ENCODE measurements around the gene KCND2. TPM values are rescaled to one million over a fixed set of nuclear protein-coding genes. Genes with fewer than 3 reads are reported as not detected.

Gene KCND2
- total RNA-seq, 1 experiment from 2014 or later, result 0.19 TPM

GRCh38 chr7:120311028-120311788, 38.2 kb downstream of the KCND2 start:
- no peak for DNase-seq (ENCODE audit: low spot score)

- no peak for DNase-seq (ENCODE audit: low spot score)
Observed at GRCh38 chr7:120320218-120320961, 47.4 kb downstream of the KCND2 start.

GRCh38 chr7:120327054-120327453, 54.1 kb downstream of the KCND2 start:
- no peak for DNase-seq (ENCODE audit: low spot score)

DNA sequence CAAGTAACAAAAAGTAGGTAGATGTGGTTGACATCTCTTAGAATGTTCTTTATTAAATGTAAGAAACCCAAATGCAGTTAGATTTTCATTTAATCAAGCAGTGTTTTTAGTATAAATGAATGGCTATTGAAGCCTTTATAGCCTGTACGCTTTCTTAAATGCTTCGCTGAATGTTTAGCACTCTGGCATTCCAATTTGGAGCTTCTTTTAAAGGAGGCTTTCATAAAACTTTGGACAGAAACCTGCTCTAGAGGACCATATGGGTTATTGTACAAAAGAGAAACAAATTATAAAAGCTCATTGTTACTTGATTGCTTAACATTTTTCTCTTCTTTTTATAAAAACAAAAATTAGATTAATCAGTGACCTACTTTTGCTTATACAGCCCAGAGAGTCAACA, 59.5 kb downstream of the KCND2 start:
- DNase-seq (ENCODE audit: low spot score), result no peak

GRCh38 chr7:120334475-120334874, 61.5 kb downstream of the KCND2 start:
- DNase-seq (ENCODE audit: low spot score), result no peak

- DNase-seq (ENCODE audit: low spot score), result peak; percentile 16
Observed at GRCh38 chr7:120337308-120337907, 64.4 kb downstream of the KCND2 start.

DNA sequence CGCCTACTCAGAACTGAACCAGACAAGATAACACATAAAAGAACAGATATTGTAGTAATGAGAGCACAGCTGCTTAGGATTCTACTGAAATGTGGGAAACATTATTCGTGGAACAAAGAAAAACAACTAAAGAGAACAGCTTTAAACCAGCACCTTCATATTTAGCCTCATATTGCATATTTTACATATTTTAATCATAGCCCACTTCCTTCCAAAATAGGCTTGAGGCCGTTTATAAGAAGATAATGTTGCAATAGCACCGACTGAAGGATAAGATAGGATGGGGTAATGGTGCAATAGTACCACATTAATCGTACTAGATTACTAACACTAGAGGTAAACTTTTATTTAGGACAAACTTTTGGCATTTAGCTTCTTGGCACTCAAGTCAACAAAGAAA, 71.3 kb downstream of the KCND2 start:
- no peak for DNase-seq (ENCODE audit: low spot score)

DNA sequence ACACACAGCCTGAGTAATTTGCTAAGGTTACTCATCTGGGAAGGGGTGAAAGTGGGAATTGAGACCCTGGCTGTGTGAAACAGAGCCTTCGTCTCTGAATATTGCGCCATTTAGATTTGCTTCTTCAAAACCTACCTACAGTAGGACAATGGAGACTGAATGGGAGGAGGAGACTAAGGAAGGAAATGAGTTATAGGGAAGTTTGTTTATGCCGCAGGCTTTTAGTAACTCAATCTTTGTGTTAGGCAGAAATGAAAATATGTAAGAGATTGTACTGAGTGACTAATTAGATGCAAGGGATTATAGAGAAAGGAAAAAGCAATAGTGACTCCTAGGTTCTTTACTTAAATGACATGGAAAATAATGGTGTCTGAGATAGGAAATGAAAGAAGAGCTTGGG, 80.2 kb downstream of the KCND2 start:
- peak; percentile 11 for DNase-seq (ENCODE audit: low spot score)

- DNase-seq (ENCODE audit: low spot score), result no peak
Observed at GRCh38 chr7:120360918-120361317, 87.9 kb downstream of the KCND2 start.

- DNase-seq (ENCODE audit: low spot score), result no peak
Observed at GRCh38 chr7:120363414-120363813, 90.4 kb downstream of the KCND2 start.

GRCh38 chr7:120370954-120371353, 98.0 kb downstream of the KCND2 start:
- no peak for DNase-seq (ENCODE audit: low spot score)

DNA sequence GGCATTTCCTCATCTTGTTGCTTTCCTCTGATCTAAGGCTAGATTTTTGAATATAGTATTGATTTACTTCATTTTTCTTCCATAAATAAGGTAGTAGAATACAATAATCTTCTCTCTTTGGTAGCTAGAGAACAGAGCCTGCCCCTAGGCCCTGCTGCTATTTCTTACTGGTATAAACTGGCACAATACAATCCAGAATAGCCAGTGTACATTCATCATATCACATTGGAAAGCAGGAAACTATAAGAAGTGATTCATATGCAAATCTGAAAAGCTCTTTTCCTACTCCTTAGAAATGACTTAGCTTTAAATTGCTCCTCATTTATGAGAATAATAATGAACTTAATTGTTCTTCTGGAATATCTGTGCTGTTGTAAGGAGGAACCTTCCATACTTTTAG, 100.2 kb downstream of the KCND2 start:
- no peak for DNase-seq (ENCODE audit: low spot score)

GRCh38 chr7:120394595-120394994, 121.6 kb downstream of the KCND2 start:
- no peak for DNase-seq (ENCODE audit: low spot score)

GRCh38 chr7:120395526-120396019, 122.6 kb downstream of the KCND2 start:
- no peak for DNase-seq (ENCODE audit: low spot score)

DNA sequence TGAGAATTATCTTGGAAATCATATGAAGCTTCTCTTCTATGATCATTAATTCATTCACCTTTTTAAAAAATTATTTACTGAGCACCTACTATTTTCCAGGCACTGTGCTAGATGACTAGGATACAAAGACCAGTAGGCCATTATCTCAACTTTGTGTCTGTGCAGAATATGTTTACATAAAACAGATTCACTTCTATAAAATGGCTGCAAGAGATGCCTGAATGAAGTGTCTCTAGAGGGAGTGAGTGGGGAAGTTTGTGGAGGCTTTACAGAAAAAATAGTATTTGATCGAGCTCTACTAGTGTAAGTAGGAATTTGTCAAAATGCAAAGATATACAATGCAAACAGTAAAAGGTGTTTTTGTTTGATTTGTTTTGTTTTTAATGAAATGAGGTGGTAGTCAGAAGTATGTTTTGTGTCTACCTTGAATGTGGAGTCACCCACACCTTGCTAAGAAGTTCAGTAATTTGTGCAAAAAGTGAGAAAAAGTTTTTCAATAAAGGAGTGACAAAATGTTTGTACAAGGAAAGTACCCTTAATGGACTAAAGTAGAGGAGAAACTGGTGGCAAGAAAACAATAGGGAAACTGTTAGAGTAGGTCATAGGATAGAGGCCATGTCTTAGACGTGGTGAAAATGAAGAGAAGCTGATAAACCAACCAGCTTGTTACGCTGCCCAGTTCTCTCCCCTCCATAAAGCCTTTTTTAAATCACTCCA, 125.5 kb downstream of the KCND2 start:
- DNase-seq (ENCODE audit: low spot score), result no peak

GRCh38 chr7:120400806-120401455, 128.0 kb downstream of the KCND2 start:
- no peak for DNase-seq (ENCODE audit: low spot score)

- no peak for DNase-seq (ENCODE audit: low spot score)
Observed at GRCh38 chr7:120402079-120402767, 129.2 kb downstream of the KCND2 start.

GRCh38 chr7:120402801-120403200, 129.8 kb downstream of the KCND2 start:
- no peak for DNase-seq (ENCODE audit: low spot score)

- no peak for DNase-seq (ENCODE audit: low spot score)
Observed at GRCh38 chr7:120404042-120404441, 131.1 kb downstream of the KCND2 start.

DNA sequence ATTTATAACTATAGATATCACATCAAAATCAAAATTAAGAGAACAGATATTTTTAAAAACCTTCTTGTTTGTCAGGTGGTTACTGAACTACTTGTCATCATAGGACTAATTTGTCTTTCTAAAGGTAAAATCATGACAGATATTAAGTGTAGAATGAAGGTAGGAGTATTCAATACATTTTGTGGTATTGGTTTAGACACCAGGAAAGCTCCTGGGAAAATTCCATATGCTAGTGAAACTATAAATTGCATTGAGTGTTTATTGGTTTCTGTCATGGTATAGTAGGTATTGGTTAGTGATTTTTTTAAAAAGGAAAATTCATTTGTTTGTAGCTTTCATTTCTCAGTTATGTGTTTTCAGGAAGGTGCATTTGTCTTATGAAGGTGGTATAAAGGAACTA, 132.7 kb downstream of the KCND2 start:
- no peak for DNase-seq (ENCODE audit: low spot score)

- DNase-seq (ENCODE audit: low spot score), result peak; percentile 33
Observed at GRCh38 chr7:120407010-120407409, 134.0 kb downstream of the KCND2 start.

Data from H4 (cell line).